ENCODE data around the gene YIPF2.
"Not testable (repeated sequence)": the region's sequence is repeated elsewhere in the genome, so short reads cannot be mapped to it uniquely, and the experiment has no call there.

YIPF2 gene

GRCh38 chr19:10961073-10961860, 32.8 kb upstream of the YIPF2 start:
- TF ChIP-seq TARDBP (IDR thresholded peaks at IDR 0.05) = no peak
- no peak for TF ChIP-seq ARNT (IDR thresholded peaks at IDR 0.05)
- TF ChIP-seq BHLHE40 (IDR thresholded peaks at IDR 0.05; ENCODE audit: borderline replicate concordance) = no peak
- TF ChIP-seq SP1 (IDR thresholded peaks at IDR 0.05) = no peak
- no peak for TF ChIP-seq ZNF384 (IDR thresholded peaks at IDR 0.05)
- TF ChIP-seq HDGF (IDR thresholded peaks at IDR 0.05; ENCODE audit: borderline replicate concordance) = no peak
- no peak for TF ChIP-seq NFRKB (IDR thresholded peaks at IDR 0.05)
- no peak for TF ChIP-seq PKNOX1 (IDR thresholded peaks at IDR 0.05)
- TF ChIP-seq SUZ12 (IDR thresholded peaks at IDR 0.05) = no peak
- TF ChIP-seq ELF4 (IDR thresholded peaks at IDR 0.05) = no peak
- no peak for TF ChIP-seq LEF1 (IDR thresholded peaks at IDR 0.05; ENCODE audit: borderline replicate concordance)
- no peak for TF ChIP-seq L3MBTL2 (conservative IDR thresholded peaks at IDR 0.05)
- TF ChIP-seq FOXA1 (IDR thresholded peaks at IDR 0.05) = no peak
- no peak for TF ChIP-seq FOXM1 (IDR thresholded peaks at IDR 0.05; ENCODE audit: borderline replicate concordance)
- no peak for TF ChIP-seq FOXK2 (IDR thresholded peaks at IDR 0.05)
- no peak for TF ChIP-seq CTBP1 (IDR thresholded peaks at IDR 0.05; ENCODE audit: borderline replicate concordance)
- ChIA-PET POLR2A (interaction anchor here (0.8 to 1.5 kb wide), 5 partner anchors 9 to 30 kb away, joined by 3 to 4 read pairs (median 3); no protein-coding TSS in a partner anchor), CTCF (interaction anchor here (1.5 kb wide), 1 partner anchor 19 kb away, joined by 3 read pairs; no protein-coding TSS in a partner anchor)
- peak; percentile 29 for DNase-seq (ENCODE audit: extremely low spot score)

- DNase-seq (ENCODE audit: extremely low spot score) = peak; percentile 100
- peak; percentile 41; the same call in 1 of the 2 replicates for TF ChIP-seq L3MBTL2 (conservative IDR thresholded peaks at IDR 0.05)
- TF ChIP-seq SUZ12 (IDR thresholded peaks at IDR 0.05) = no peak
- peak; percentile 51; the same call in 1 of the 2 replicates for TF ChIP-seq ARNT (IDR thresholded peaks at IDR 0.05)
- no peak for TF ChIP-seq TARDBP (IDR thresholded peaks at IDR 0.05)
- ChIA-PET CTCF (interaction anchor here (1.5 kb wide), 1 partner anchor 18 kb away, joined by 3 read pairs; no protein-coding TSS in a partner anchor), POLR2A (interaction anchor here (0.8 to 1.5 kb wide), 8 partner anchors 8 to 31 kb away, joined by 3 to 4 read pairs (median 4); no protein-coding TSS in a partner anchor)
These were observed 32.1 kb upstream of the YIPF2 start, which contains the start of gene SMARCA4 for GRCh38 chr19:10960314-10961072. SMARCA4 (plus strand) TSS chr19:10961030; CDS start chr19:10984152, 23,122 bp downstream.

- DNase-seq (ENCODE audit: extremely low spot score) = not testable (repeated sequence)
- POLR2A ChIA-PET = interaction anchor here (1.0 to 1.5 kb wide), 7 partner anchors 9 to 25 kb away, joined by 3 to 4 read pairs (median 4); no protein-coding TSS in a partner anchor
- CTCF ChIA-PET = interaction anchor here (0.7 kb wide), 1 partner anchor 474 kb away, joined by 7 read pairs; no protein-coding TSS in a partner anchor
These were observed 31.0 kb upstream of the YIPF2 start for GRCh38 chr19:10959277-10959968.

- TF ChIP-seq ARNT (IDR thresholded peaks at IDR 0.05) = no peak
- no peak for TF ChIP-seq SUZ12 (IDR thresholded peaks at IDR 0.05)
- no peak for TF ChIP-seq L3MBTL2 (conservative IDR thresholded peaks at IDR 0.05)
- TF ChIP-seq ZNF384 (IDR thresholded peaks at IDR 0.05) = no peak
- no peak for TF ChIP-seq FOXM1 (IDR thresholded peaks at IDR 0.05; ENCODE audit: borderline replicate concordance)
- no peak for TF ChIP-seq HDGF (IDR thresholded peaks at IDR 0.05; ENCODE audit: borderline replicate concordance)
- TF ChIP-seq ELF4 (IDR thresholded peaks at IDR 0.05) = no peak
- no peak for TF ChIP-seq FOXK2 (IDR thresholded peaks at IDR 0.05)
- no peak for TF ChIP-seq LEF1 (IDR thresholded peaks at IDR 0.05; ENCODE audit: borderline replicate concordance)
- TF ChIP-seq TARDBP (IDR thresholded peaks at IDR 0.05) = no peak
- TF ChIP-seq CTBP1 (IDR thresholded peaks at IDR 0.05; ENCODE audit: borderline replicate concordance) = no peak
- TF ChIP-seq BHLHE40 (IDR thresholded peaks at IDR 0.05; ENCODE audit: borderline replicate concordance) = no peak
- no peak for TF ChIP-seq SP1 (IDR thresholded peaks at IDR 0.05)
- TF ChIP-seq FOXA1 (IDR thresholded peaks at IDR 0.05) = no peak
- no peak for TF ChIP-seq PKNOX1 (IDR thresholded peaks at IDR 0.05)
- ChIA-PET CTCF (no interaction called here), POLR2A (no interaction called here)
- DNase-seq (ENCODE audit: extremely low spot score) = no peak
These were observed 24.4 kb upstream of the YIPF2 start for GRCh38 chr19:10952809-10953208.

- CTCF ChIA-PET = no interaction called here
- DNase-seq (ENCODE audit: extremely low spot score) = no peak
- POLR2A ChIA-PET = no interaction called here
- TF ChIP-seq FOXM1 (IDR thresholded peaks at IDR 0.05; ENCODE audit: borderline replicate concordance) (no peak), LEF1 (IDR thresholded peaks at IDR 0.05; ENCODE audit: borderline replicate concordance) (no peak), CTBP1 (IDR thresholded peaks at IDR 0.05; ENCODE audit: borderline replicate concordance) (no peak), ARNT (IDR thresholded peaks at IDR 0.05) (no peak), NFRKB (IDR thresholded peaks at IDR 0.05) (no peak)
These were observed 18.7 kb upstream of the YIPF2 start for GRCh38 chr19:10946958-10947657.
